Measurements from ENCODE around the gene HMGB4. TPM values are rescaled to one million over a fixed set of nuclear protein-coding genes. Genes with fewer than 3 reads are reported as not detected.

The HMGB4 gene
- polyA plus RNA-seq, 1 donor from 2014 or later, result not detected

- no peak overlapping the region for H3K9ac ChIP-seq (ENCODE audit: low read length)
- H4K20me1 ChIP-seq (ENCODE audit: insufficient read depth), result no peaks in the 10 kb centered on the region
- no peaks in the 10 kb centered on the region for H3K36me3 ChIP-seq (ENCODE audit: insufficient read depth, low read length)
- H3K4me3 ChIP-seq (ENCODE audit: low read length), result no peak overlapping the region
- no peaks in the 10 kb centered on the region for H3K79me2 ChIP-seq (replicated peaks; ENCODE audit: insufficient read depth, low read length)
- no peaks in the 10 kb centered on the region for H3K27me3 ChIP-seq (ENCODE audit: insufficient read depth, low read depth, low read length)
- H3K4me2 ChIP-seq (ENCODE audit: low read length), result no peak overlapping the region
- H3K9me2 ChIP-seq (ENCODE audit: insufficient read depth, low read length), result no peaks in the 10 kb centered on the region
- no peak for TF ChIP-seq MXI1 (conservative IDR thresholded peaks at IDR 0.05; ENCODE audit: poor library complexity, severe bottlenecking)
- no peak for TF ChIP-seq EP300 (conservative IDR thresholded peaks at IDR 0.05; ENCODE audit: poor library complexity, severe bottlenecking)
- TF ChIP-seq SMC3 (conservative IDR thresholded peaks at IDR 0.05; ENCODE audit: poor library complexity), result no peak
- TF ChIP-seq EZH2 (IDR thresholded peaks at IDR 0.05; ENCODE audit: borderline replicate concordance, insufficient read depth, low read length, poor library complexity, severe bottlenecking), result no peak
- no peak for TF ChIP-seq TAF1 (IDR thresholded peaks at IDR 0.05; ENCODE audit: low read depth)
- TF ChIP-seq RAD21 (conservative IDR thresholded peaks at IDR 0.05), result no peak
- TF ChIP-seq, protein P1, sequence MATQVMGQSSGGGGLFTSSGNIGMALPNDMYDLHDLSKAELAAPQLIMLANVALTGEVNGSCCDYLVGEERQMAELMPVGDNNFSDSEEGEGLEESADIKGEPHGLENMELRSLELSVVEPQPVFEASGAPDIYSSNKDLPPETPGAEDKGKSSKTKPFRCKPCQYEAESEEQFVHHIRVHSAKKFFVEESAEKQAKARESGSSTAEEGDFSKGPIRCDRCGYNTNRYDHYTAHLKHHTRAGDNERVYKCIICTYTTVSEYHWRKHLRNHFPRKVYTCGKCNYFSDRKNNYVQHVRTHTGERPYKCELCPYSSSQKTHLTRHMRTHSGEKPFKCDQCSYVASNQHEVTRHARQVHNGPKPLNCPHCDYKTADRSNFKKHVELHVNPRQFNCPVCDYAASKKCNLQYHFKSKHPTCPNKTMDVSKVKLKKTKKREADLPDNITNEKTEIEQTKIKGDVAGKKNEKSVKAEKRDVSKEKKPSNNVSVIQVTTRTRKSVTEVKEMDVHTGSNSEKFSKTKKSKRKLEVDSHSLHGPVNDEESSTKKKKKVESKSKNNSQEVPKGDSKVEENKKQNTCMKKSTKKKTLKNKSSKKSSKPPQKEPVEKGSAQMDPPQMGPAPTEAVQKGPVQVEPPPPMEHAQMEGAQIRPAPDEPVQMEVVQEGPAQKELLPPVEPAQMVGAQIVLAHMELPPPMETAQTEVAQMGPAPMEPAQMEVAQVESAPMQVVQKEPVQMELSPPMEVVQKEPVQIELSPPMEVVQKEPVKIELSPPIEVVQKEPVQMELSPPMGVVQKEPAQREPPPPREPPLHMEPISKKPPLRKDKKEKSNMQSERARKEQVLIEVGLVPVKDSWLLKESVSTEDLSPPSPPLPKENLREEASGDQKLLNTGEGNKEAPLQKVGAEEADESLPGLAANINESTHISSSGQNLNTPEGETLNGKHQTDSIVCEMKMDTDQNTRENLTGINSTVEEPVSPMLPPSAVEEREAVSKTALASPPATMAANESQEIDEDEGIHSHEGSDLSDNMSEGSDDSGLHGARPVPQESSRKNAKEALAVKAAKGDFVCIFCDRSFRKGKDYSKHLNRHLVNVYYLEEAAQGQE (IDR thresholded peaks at IDR 0.05; ENCODE audit: borderline replicate concordance), result no peak
- no peak for TF ChIP-seq POLR2AphosphoS5 (IDR thresholded peaks at IDR 0.05)
- TF ChIP-seq CTCF (IDR thresholded peaks at IDR 0.05; ENCODE audit: poor library complexity, severe bottlenecking), result no peak
- H3K9me3 ChIP-seq (ENCODE audit: low read length), result no peaks in the 10 kb centered on the region
- H3F3A ChIP-seq (ENCODE audit: insufficient read depth, low read length, poor library complexity, severe bottlenecking), result no peaks in the 10 kb centered on the region
- no peak overlapping the region for H3K27ac ChIP-seq (ENCODE audit: low read length)
- no peak overlapping the region for H2AFZ ChIP-seq (ENCODE audit: low read depth, low read length)
Observed at GRCh38 chr1:33853431-33853830, 10.4 kb upstream of the HMGB4 start.

GRCh38 chr1:33854091-33854490 lies 9.8 kb upstream of the HMGB4 start:
- no peaks in the 10 kb centered on the region for H3K9me2 ChIP-seq (ENCODE audit: insufficient read depth, low read length)
- H3K4me2 ChIP-seq (ENCODE audit: low read length), result no peak overlapping the region
- no peaks in the 10 kb centered on the region for H3K27me3 ChIP-seq (ENCODE audit: insufficient read depth, low read depth, low read length)
- no peak overlapping the region for H3K27ac ChIP-seq (ENCODE audit: low read length)
- no peaks in the 10 kb centered on the region for H3K79me2 ChIP-seq (replicated peaks; ENCODE audit: insufficient read depth, low read length)
- no peak for TF ChIP-seq CTCF (IDR thresholded peaks at IDR 0.05; ENCODE audit: poor library complexity, severe bottlenecking)
- TF ChIP-seq EZH2 (IDR thresholded peaks at IDR 0.05; ENCODE audit: borderline replicate concordance, insufficient read depth, low read length, poor library complexity, severe bottlenecking), result no peak
- TF ChIP-seq RAD21 (conservative IDR thresholded peaks at IDR 0.05), result no peak
- TF ChIP-seq EP300 (conservative IDR thresholded peaks at IDR 0.05; ENCODE audit: poor library complexity, severe bottlenecking), result no peak
- TF ChIP-seq MXI1 (conservative IDR thresholded peaks at IDR 0.05; ENCODE audit: poor library complexity, severe bottlenecking), result no peak
- no peak for TF ChIP-seq TAF1 (IDR thresholded peaks at IDR 0.05; ENCODE audit: low read depth)
- no peak for TF ChIP-seq SMC3 (conservative IDR thresholded peaks at IDR 0.05; ENCODE audit: poor library complexity)
- TF ChIP-seq, protein P1 (IDR thresholded peaks at IDR 0.05; ENCODE audit: borderline replicate concordance), result no peak
- TF ChIP-seq POLR2AphosphoS5 (IDR thresholded peaks at IDR 0.05), result no peak
- no peaks in the 10 kb centered on the region for H4K20me1 ChIP-seq (ENCODE audit: insufficient read depth)
- H3F3A ChIP-seq (ENCODE audit: insufficient read depth, low read length, poor library complexity, severe bottlenecking), result no peaks in the 10 kb centered on the region
- H3K4me3 ChIP-seq (ENCODE audit: low read length), result no peak overlapping the region
- no peak overlapping the region for H2AFZ ChIP-seq (ENCODE audit: low read depth, low read length)
- no peaks in the 10 kb centered on the region for H3K9me3 ChIP-seq (ENCODE audit: low read length)
- H3K9ac ChIP-seq (ENCODE audit: low read length), result no peak overlapping the region
- H3K36me3 ChIP-seq (ENCODE audit: insufficient read depth, low read length), result no peaks in the 10 kb centered on the region

All from neural cell (in vitro differentiated cells).